Esophagus squamous epithelium (tissue), 4 donors: ENCODE data around the gene GATA2.

Source experiments
- POLR2A ChIP-seq, 4 donors: fragments of 450-650 bp; IDR thresholded peaks; one replicate each; pipeline ENCODE4 v1.6.1; 2017; ENCODE audit warnings: antibody characterized with exemption in 4 of 4, mild to moderate bottlenecking in 4 of 4, moderate library complexity in 3 of 4
- TF ChIP-seq, protein P1 (sequence below), 6 experiments: fragments of 450-650 bp in 4 of 6; fragments of 200-600 bp in 2 of 6; sonication (generic) in 2 of 6; IDR thresholded peaks; one replicate each; pipeline ENCODE4 v1.5.1; 2016 to 2019; ENCODE audit warnings: antibody characterized with exemption in 6 of 6, mild to moderate bottlenecking in 4 of 6, moderate library complexity in 4 of 6

GRCh38 chr3:128486681-128487537 is 6.1 kb downstream of the GATA2 start:
- TF ChIP-seq, protein P1, sequence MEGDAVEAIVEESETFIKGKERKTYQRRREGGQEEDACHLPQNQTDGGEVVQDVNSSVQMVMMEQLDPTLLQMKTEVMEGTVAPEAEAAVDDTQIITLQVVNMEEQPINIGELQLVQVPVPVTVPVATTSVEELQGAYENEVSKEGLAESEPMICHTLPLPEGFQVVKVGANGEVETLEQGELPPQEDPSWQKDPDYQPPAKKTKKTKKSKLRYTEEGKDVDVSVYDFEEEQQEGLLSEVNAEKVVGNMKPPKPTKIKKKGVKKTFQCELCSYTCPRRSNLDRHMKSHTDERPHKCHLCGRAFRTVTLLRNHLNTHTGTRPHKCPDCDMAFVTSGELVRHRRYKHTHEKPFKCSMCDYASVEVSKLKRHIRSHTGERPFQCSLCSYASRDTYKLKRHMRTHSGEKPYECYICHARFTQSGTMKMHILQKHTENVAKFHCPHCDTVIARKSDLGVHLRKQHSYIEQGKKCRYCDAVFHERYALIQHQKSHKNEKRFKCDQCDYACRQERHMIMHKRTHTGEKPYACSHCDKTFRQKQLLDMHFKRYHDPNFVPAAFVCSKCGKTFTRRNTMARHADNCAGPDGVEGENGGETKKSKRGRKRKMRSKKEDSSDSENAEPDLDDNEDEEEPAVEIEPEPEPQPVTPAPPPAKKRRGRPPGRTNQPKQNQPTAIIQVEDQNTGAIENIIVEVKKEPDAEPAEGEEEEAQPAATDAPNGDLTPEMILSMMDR (IDR thresholded peaks at IDR 0.05): no peak
- no peak for TF ChIP-seq POLR2A (IDR thresholded peaks at IDR 0.05)
